ENCODE data around the gene ACADVL.

ACADVL gene

DNA sequence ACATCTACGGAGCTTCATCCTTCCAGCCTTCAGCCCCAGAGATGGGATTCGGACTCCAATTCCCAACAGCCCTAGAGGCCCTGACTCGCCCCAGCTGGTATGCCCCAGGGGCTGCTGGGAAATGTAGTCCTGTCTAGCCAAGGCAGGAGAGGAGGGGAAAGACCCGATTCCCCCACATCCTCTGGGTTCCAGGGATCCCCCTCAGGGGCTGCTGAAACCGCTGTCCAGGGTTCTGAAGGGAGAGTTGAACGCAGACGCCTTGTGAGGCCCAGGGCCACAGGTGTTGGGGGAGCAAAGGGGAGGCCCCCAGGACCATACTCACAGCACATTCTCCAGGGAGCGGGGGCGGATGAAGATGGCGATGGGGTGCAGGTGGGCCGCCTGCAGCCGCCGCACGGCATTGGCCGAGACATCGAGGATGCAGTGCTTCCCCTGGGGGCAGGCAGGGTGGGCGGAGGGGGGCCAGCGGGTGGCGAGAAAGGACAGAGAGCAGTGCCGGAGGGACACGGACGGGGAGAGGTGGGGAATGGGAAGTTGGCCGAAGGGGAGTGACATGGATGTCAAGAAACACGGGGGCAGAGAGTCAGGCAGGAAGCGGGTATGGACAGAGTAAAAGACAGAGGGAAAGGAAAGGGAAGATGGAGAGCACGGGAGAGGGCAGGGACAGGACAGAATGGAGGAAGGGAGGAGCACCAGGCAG lies 28.0 kb upstream of the ACADVL start:
- no peak for DNase-seq

DNA sequence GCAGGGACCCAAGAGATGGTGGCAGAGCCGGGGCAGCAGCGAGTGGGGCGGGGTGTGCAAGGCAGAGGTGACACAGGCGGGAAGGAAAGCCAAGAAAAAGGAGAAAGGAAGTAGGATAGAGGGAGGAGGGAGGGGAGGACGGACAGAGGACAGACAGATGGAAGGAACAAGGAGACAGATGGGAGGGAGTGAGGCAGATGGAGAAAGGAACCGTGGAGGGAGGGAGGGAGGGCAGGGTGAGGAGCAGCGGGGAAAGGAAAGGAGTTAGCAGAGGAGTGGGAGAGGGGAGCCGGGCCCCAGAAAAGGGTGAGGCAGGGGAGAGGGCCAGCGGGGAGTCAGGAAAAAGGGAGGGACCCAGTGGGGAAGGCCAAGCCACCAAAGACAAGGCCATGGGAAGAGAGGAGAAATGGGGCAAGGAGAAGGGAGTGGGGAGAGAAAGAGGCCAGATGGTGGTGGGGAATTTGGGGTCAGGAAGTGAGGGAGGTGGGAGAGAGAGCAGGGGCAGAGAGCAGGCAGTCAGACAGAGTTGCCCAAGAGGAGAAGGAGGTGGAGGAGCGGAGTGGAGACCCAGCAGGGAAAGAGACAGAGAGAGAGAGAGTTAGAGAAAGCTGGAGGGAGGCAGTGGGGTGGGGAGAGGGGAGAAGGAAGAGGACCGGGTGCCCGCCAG lies 27.3 kb upstream of the ACADVL start:
- DNase-seq = no peak

DNA sequence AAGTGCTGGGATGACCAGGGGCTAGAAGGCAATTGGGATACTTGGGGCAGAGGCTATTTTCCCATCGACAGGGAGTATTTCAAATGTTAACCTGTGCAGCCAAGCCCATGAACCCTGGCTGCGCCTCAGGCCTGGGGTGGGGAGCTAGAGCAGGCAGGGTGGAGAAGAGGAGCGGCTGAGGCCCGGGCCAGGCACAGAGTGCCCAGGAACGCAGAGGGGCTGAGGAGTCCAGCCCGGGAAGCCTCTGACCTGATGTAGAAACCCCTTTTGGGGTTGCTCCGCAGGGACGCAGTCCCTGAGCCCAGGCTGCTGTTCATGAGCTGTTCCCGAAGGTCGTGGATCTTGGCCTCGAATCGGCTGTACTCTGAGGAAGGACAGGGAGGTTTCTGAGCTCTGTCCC lies 23.8 kb upstream of the ACADVL start:
- no peak for DNase-seq

DNA sequence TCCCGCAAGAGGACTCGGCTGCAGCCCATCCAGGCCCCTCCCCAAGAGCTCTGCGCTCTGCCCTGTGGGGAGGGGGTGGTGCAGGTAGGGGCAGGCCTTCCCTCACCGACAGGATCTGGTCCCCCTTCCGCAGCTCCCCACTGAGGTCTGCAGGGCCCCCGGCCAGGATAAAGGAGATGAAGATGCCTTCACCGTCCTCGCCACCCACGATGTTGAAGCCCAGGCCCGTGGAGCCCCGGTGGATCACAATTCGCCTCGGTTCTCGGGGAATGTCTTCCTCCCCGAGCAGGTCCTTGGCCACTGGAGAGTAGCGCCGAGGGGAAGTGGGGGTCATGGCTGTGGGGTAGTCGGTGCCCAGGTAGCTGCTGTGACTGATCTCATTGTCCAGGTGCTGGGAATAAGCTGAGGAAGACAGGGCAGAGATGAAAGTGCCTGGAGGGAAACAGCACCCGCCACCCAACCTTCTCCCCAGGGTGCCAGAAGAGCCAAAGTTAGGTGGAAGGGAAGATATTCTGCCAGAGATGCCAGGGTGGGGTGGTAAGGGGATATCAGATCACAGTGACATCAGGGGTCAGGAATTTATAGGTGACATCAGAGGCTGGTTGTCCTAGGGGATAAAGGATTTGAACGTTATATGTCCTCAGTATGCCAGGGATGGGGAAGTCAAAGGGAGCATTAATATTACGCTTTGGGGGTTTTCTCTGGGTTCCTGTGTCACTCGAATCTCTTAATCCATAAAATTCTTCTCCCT lies 22.9 kb upstream of the ACADVL start:
- no peak for DNase-seq

GRCh38 chr17:7203391-7203790 lies 16.3 kb upstream of the ACADVL start:
- no peak for DNase-seq

GRCh38 chr17:7204336-7204735 lies 15.4 kb upstream of the ACADVL start:
- no peak for DNase-seq

DNA sequence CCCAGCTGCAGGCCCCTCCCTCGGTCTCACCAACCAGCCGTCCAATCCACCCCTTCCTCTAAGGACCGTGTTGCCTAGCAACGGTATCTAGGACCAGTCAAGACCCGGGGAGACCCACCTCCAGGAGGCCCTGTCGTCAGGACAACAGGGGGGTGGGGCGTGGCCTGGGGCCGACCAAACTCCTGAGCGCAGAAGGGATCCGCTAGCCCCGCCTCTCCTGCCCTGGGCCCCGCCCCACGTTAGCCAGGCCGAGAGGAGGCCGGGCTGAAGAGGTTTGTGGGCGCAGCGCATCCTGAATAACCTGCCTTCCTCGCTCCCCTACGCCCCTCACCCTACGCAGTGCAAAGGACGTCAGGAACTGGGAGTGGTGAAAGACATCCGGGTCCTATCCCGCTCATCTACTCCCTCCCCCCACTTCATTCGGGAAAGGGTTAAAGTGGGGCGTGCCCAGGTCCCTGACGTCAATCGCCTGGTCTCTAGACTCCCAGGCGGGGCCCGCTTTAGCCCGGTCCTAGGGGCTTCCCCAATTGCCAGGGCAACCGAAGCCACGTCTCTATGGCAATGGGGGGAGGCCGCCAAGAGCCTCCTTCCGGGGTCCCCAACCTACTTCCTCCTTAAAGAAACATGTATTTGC lies 14.8 kb upstream of the ACADVL start:
- DNase-seq = peak; percentile 76

GRCh38 chr17:7205561-7205960 lies 14.2 kb upstream of the ACADVL start:
- DNase-seq = no peak

GRCh38 chr17:7207120-7208001 lies 12.4 kb upstream of the ACADVL start:
- DNase-seq = no peak

- DNase-seq = no peak
These were observed 11.6 kb upstream of the ACADVL start for GRCh38 chr17:7208027-7208571.

- DNase-seq = no peak
These were observed 10.8 kb upstream of the ACADVL start for GRCh38 chr17:7208754-7209460.

GRCh38 chr17:7211491-7212273 lies 8.1 kb upstream of the ACADVL start:
- no peak for DNase-seq

DNA sequence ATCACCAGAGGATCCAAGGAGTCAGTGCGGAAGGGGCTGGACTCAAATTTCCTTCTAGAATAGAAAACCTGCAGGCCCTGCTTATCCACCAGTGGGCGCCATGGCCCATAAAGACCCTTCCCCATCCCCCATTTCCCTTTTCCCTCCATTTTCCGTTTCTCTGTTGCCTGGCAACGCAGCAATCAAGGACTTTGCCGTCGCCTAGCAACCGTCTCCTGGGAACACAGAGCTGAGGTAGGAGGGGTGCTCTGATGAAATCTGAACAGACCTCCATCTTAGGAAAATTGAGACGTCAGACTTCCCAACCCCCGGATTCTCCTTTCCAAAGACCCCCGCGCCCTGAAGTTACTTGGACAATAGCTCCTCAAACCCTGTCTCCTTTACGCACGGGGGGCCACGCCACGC lies 5.8 kb upstream of the ACADVL start:
- DNase-seq = peak; percentile 85

DNA sequence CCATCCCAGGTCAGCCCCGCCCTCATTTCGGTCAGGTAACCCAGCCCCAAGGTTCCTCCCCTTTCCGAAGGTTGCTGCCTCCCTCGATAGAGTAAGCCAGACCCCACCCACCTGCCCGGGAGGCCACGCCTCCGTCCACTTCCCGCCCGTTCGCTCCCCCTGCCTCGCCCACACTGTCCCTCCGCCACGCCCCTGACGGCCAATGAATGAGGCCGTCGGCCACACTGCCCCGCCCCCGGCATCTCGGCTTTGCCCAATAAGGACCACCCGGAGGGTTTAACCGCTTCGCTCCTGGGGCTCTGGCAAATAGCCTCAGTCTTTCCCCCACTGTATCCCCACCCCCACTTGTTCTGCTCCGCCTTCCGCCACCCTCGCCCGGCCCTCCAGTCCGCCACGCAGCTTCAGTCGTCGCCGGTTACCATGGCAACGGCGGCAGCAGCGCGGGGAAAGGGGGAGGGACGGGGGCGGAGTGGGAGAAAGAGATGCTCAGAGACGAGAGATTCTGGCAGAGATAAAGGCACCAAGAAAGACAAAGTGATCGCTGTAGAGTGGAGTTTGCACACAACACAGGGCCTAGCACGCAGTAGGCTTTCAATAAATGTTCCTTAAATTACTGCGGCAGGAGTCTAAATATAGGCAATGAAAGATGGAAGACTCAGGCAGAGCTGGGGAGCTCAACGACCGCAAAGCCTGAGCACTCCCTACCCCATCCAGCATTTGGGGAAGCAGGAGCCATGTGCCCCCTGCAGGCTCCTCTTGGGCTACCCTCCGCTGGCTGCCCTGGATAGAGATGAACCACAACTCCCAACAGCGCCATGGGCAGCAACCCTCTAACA lies 5.2 kb upstream of the ACADVL start:
- DNase-seq = peak; percentile 94

- no peak for DNase-seq
These were observed 4.6 kb upstream of the ACADVL start for GRCh38 chr17:7215136-7215638.

DNA sequence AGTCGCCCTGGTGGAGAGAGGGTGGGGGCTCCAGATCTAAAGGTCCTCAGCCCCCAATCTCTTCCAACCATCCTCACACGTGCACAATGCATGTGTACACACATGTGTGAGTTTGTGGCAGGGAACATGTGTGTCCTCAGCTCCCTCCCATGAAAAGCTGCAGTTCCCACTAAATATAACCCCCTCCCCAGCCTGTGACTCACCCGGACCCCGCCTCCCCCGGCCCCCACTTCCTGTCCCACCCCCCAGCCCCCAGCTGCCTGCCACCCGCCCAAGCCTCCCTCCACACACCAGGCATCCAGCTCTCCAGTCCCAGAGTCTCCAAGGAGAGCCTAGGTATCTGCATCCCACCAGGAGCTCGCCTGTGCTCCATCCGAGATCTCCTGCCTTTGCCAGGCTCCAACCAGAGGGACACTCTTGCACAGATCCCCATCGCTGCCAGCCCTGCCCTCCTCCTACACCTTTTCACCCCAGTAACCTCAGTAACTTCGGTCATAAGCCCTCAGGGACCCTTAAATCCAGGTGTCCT lies 4.0 kb upstream of the ACADVL start:
- no peak for DNase-seq

DNA sequence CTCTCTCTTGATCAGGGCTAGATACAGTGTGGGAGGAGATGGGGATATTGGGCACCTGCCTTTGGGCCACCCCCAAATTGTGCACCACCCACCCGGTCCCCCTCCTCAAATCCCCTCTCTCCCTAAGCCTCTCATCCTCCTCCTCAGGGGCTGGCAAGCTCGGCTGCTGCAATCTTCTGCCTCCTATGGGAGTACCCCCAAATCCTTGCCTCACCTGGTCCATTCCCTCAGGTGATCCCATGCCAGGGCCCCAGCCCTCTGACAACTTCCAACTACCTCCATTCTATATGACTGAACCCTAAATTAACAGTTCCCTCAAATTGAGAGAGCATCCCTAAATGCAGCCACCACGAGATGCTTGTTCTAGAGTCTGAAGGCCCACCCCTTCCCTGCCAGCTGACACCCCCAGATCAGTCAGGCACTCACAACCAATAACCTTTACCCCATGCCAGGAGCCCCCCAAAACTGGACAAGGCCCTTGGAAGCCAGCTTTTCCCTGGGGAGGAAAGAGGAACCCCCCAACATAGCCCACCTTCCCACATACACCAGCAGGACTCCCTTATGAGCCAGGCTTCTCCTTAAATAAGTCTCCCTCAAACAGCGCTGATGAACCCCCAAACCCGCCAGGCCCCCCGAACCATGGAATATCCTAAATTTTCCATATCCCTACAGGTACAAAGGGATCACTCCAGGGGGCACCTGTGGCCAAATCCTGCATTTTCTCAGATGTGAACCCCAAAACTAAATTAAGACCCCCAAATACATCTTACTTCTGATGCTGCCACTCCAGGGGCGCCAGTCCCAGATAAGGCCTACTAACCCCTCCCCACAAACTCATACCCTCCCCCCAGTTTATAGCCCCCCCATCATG lies 3.3 kb upstream of the ACADVL start:
- no peak for DNase-seq
